Parathyroid adenoma (tissue), 2 donors: ENCODE data around the gene CTRB1.
"Not testable (repeated sequence)": the region's sequence is repeated elsewhere in the genome, so short reads cannot be mapped to it uniquely, and the experiment has no call there.

Experiments
- H2AFZ ChIP-seq: fragments of 300-600 bp; sonication (generic); one replicate; pipeline ENCODE4 v1.7.0; 2017; ENCODE audit warnings: antibody characterized with exemption, mild to moderate bottlenecking
- H3K27ac ChIP-seq: fragments of 300-600 bp; sonication (generic); one replicate; pipeline ENCODE4 v1.7.0; 2017
- H3K27me3 ChIP-seq: fragments of 300-600 bp; sonication (generic); one replicate; pipeline ENCODE4 v1.7.0; 2017; ENCODE audit warnings: low read length; ENCODE audit not compliant: control insufficient read depth, insufficient read depth
- H3K36me3 ChIP-seq: fragments of 300-600 bp; sonication (generic); one replicate; pipeline ENCODE4 v1.7.0; 2017; ENCODE audit warnings: low read length; ENCODE audit not compliant: control insufficient read depth, insufficient read depth
- H3K4me1 ChIP-seq: fragments of 300-600 bp; sonication (generic); one replicate; pipeline ENCODE4 v1.7.0; 2017; ENCODE audit warnings: control low read depth
- H3K4me2 ChIP-seq: fragments of 300-600 bp; sonication (generic); one replicate; pipeline ENCODE4 v1.7.0; 2017; ENCODE audit warnings: low read length
- H3K4me3 ChIP-seq: fragments of 300-600 bp; sonication (generic); one replicate; pipeline ENCODE4 v1.7.0; 2017; ENCODE audit warnings: low read depth, low read length
- H3K79me2 ChIP-seq: fragments of 300-600 bp; sonication (generic); one replicate; pipeline ENCODE4 v1.7.0; 2017; ENCODE audit warnings: control low read depth
- H3K9ac ChIP-seq: fragments of 300-600 bp; sonication (generic); one replicate; pipeline ENCODE4 v1.7.0; 2017; ENCODE audit warnings: mild to moderate bottlenecking
- H3K9me3 ChIP-seq: fragments of 300-600 bp; sonication (generic); one replicate; pipeline ENCODE4 v1.7.0; 2017; ENCODE audit warnings: low read length; ENCODE audit not compliant: control insufficient read depth
- CTCF ChIP-seq: fragments of 300-600 bp; sonication (generic); IDR thresholded peaks from one replicate; pipeline ENCODE4 v1.7.0; 2017; ENCODE audit warnings: antibody characterized with exemption, mild to moderate bottlenecking
- donor health status: primary hyperparathyroidism.

The CTRB1 gene

GRCh38 chr16:75207831-75208230, 11.0 kb upstream of the CTRB1 start:
- Histone ChIP-seq H3K27me3 (no peaks in the 10 kb centered on the region), H3K79me2 (no peaks in the 10 kb centered on the region), H3K4me2 (no peak overlapping the region), H3K4me1 (no peaks in the 10 kb centered on the region), H3K9me3 (no peaks in the 10 kb centered on the region), H3K27ac (no peak overlapping the region), H3K4me3 (no peak overlapping the region), H3K9ac (no peak overlapping the region), H2AFZ (no peak overlapping the region), H3K36me3 (no peaks in the 10 kb centered on the region)
- no peak for TF ChIP-seq CTCF

GRCh38 chr16:75208242-75208825, 10.5 kb upstream of the CTRB1 start:
- no peak overlapping the region for H3K9ac ChIP-seq
- TF ChIP-seq CTCF = no peak
- no peak overlapping the region for H3K4me3 ChIP-seq
- H3K4me2 ChIP-seq = no peak overlapping the region
- H3K27me3 ChIP-seq = no peaks in the 10 kb centered on the region
- no peak overlapping the region for H2AFZ ChIP-seq
- H3K9me3 ChIP-seq = no peaks in the 10 kb centered on the region
- no peaks in the 10 kb centered on the region for H3K36me3 ChIP-seq
- no peak overlapping the region for H3K27ac ChIP-seq
- H3K79me2 ChIP-seq = no peaks in the 10 kb centered on the region
- H3K4me1 ChIP-seq = no peaks in the 10 kb centered on the region

GRCh38 chr16:75208861-75209505, 9.8 kb upstream of the CTRB1 start:
- Histone ChIP-seq H3K36me3 (no peaks in the 10 kb centered on the region), H3K79me2 (no peaks in the 10 kb centered on the region), H3K4me1 (no peaks in the 10 kb centered on the region), H3K9ac (no peak overlapping the region), H2AFZ (no peak overlapping the region), H3K4me3 (no peak overlapping the region), H3K27me3 (no peaks in the 10 kb centered on the region), H3K27ac (no peak overlapping the region), H3K9me3 (no peaks in the 10 kb centered on the region), H3K4me2 (no peak overlapping the region)
- TF ChIP-seq CTCF = no peak

- H3K27me3 ChIP-seq, H3K9ac ChIP-seq, H3K9me3 ChIP-seq, H3K4me2 ChIP-seq, H3K27ac ChIP-seq, H3K4me1 ChIP-seq, H3K79me2 ChIP-seq, H3K36me3 ChIP-seq, H3K4me3 ChIP-seq, H2AFZ ChIP-seq: not testable (repeated sequence)
Observed at GRCh38 chr16:75209514-75209913, 9.3 kb upstream of the CTRB1 start.

- no peaks in the 10 kb centered on the region for H3K79me2 ChIP-seq
- H3K4me3 ChIP-seq = no peak overlapping the region
- H3K27me3 ChIP-seq = no peaks in the 10 kb centered on the region
- H3K27ac ChIP-seq = no peak overlapping the region
- H3K9me3 ChIP-seq = no peaks in the 10 kb centered on the region
- no peak for TF ChIP-seq CTCF
- H2AFZ ChIP-seq = no peak overlapping the region
- H3K36me3 ChIP-seq = no peaks in the 10 kb centered on the region
- no peak overlapping the region for H3K4me2 ChIP-seq
- no peak overlapping the region for H3K9ac ChIP-seq
- no peaks in the 10 kb centered on the region for H3K4me1 ChIP-seq
Observed at GRCh38 chr16:75209944-75210343, 8.8 kb upstream of the CTRB1 start.

- not testable (repeated sequence) for H3K36me3 ChIP-seq
Observed at GRCh38 chr16:75211286-75211685, 7.5 kb upstream of the CTRB1 start.

More at GRCh38 chr16:75211286-75211685, 7.5 kb upstream of the CTRB1 start:
- not testable (repeated sequence) for H3K9ac ChIP-seq, H3K4me2 ChIP-seq, H3K79me2 ChIP-seq, H3K27me3 ChIP-seq, H3K4me3 ChIP-seq, H3K9me3 ChIP-seq, H3K27ac ChIP-seq, H3K4me1 ChIP-seq, H2AFZ ChIP-seq
